ENCODE results near the gene PDZRN3.

PDZRN3 gene

GRCh38 chr3:73624821-73625665 is at the start of gene PDZRN3:
Gene PDZRN3 (minus strand): TSS chr3:73624941.
- peak; percentile 4 for DNase-seq (ENCODE audit: low spot score)

- no peak for DNase-seq (ENCODE audit: low spot score)
Measured at GRCh38 chr3:73674280-73674679, 49.5 kb upstream of the PDZRN3 start.

GRCh38 chr3:73669260-73669659 is 44.5 kb upstream of the PDZRN3 start:
- DNase-seq (ENCODE audit: low spot score), result no peak

- DNase-seq (ENCODE audit: low spot score), result no peak
Measured at GRCh38 chr3:73668391-73668790, 43.6 kb upstream of the PDZRN3 start.

GRCh38 chr3:73667889-73668288 is 43.1 kb upstream of the PDZRN3 start:
- no peak for DNase-seq (ENCODE audit: low spot score)

GRCh38 chr3:73665286-73665685 is 40.5 kb upstream of the PDZRN3 start:
- DNase-seq (ENCODE audit: low spot score), result no peak

GRCh38 chr3:73664389-73664788 is 39.6 kb upstream of the PDZRN3 start:
- no peak for DNase-seq (ENCODE audit: low spot score)

- no peak for DNase-seq (ENCODE audit: low spot score)
Measured at GRCh38 chr3:73663495-73663894, 38.8 kb upstream of the PDZRN3 start.

GRCh38 chr3:73661265-73661664 is 36.5 kb upstream of the PDZRN3 start:
- no peak for DNase-seq (ENCODE audit: low spot score)

GRCh38 chr3:73658227-73658626 is 33.5 kb upstream of the PDZRN3 start:
- DNase-seq (ENCODE audit: low spot score), result no peak

- DNase-seq (ENCODE audit: low spot score), result no peak
Measured at GRCh38 chr3:73657186-73657585, 32.4 kb upstream of the PDZRN3 start.

- DNase-seq (ENCODE audit: low spot score), result no peak
Measured at GRCh38 chr3:73656241-73656890, 31.6 kb upstream of the PDZRN3 start.

- no peak for DNase-seq (ENCODE audit: low spot score)
Measured at GRCh38 chr3:73655197-73655596, 30.5 kb upstream of the PDZRN3 start.

GRCh38 chr3:73653877-73654276 is 29.1 kb upstream of the PDZRN3 start:
- DNase-seq (ENCODE audit: low spot score), result no peak

GRCh38 chr3:73653351-73653750 is 28.6 kb upstream of the PDZRN3 start:
- no peak for DNase-seq (ENCODE audit: low spot score)

- DNase-seq (ENCODE audit: low spot score), result no peak
Measured at GRCh38 chr3:73652896-73653295, 28.2 kb upstream of the PDZRN3 start.

GRCh38 chr3:73637042-73637441 is 12.3 kb upstream of the PDZRN3 start:
- DNase-seq (ENCODE audit: low spot score), result peak; percentile 16

GRCh38 chr3:73635254-73635653 is 10.5 kb upstream of the PDZRN3 start:
- no peak for DNase-seq (ENCODE audit: low spot score)

- no peak for DNase-seq (ENCODE audit: low spot score)
Measured at GRCh38 chr3:73633916-73634344, 9.2 kb upstream of the PDZRN3 start.

GRCh38 chr3:73633453-73633852 is 8.7 kb upstream of the PDZRN3 start:
- no peak for DNase-seq (ENCODE audit: low spot score)

GRCh38 chr3:73626106-73626505 is 1.4 kb upstream of the PDZRN3 start:
- no peak for DNase-seq (ENCODE audit: low spot score)

GRCh38 chr3:73624017-73624820 is 522 bp downstream of the PDZRN3 start:
- peak; percentile 5 for DNase-seq (ENCODE audit: low spot score)

- DNase-seq (ENCODE audit: low spot score), result no peak
Measured at GRCh38 chr3:73623346-73623745, 1.4 kb downstream of the PDZRN3 start.

All from kidney capillary endothelial cell (primary cell).